Neural crest cell (in vitro differentiated cells): ENCODE measurements around the gene TMCO4. TPM values are rescaled to one million over a fixed set of nuclear protein-coding genes. Genes with fewer than 3 reads are reported as not detected.
A peak's percentile ranks its signal among the peaks of the same experiment; 100 is the strongest.
"Not testable (repeated sequence)": the region's sequence is repeated elsewhere in the genome, so short reads cannot be mapped to it uniquely, and the experiment has no call there.

ENCODE experiments used
- DNase-seq: peaks from one replicate; pipeline ENCODE4 v3.0.0; 2021; ENCODE audit warnings: low read depth, mixed read lengths, low spot score
- H3K27ac Mint-ChIP-seq: one replicate; pipeline ENCODE4 v1.8.0; 2021; ENCODE audit warnings: mild to moderate bottlenecking, mixed read lengths; ENCODE audit not compliant: unreplicated experiment
- H3K27me3 Mint-ChIP-seq: 2 replicates; pipeline ENCODE4 v1.8.0; 2021; ENCODE audit warnings: low read depth, mild to moderate bottlenecking, mixed read lengths
- H3K36me3 Mint-ChIP-seq: 2 replicates; pipeline ENCODE4 v1.8.0; 2021; ENCODE audit warnings: low read depth, mild to moderate bottlenecking, mixed read lengths
- H3K4me1 Mint-ChIP-seq: 2 replicates; pipeline ENCODE4 v1.8.0; 2021; ENCODE audit warnings: mixed read lengths
- H3K4me3 Mint-ChIP-seq: one replicate; pipeline ENCODE4 v1.8.0; 2021; ENCODE audit warnings: mild to moderate bottlenecking, mixed read lengths
- H3K9me3 Mint-ChIP-seq: 2 replicates; pipeline ENCODE4 v1.8.0; 2021; ENCODE audit warnings: mixed read lengths
- total RNA-seq: library from RNA; stranded (reverse); gene quantifications from 2 replicates; pipeline ENCODE4 v1.2.1, GENCODE V29; 2021
- TF ChIP-seq, protein P1 (sequence below): fragments of 200-600 bp; sonication (generic); conservative IDR thresholded peaks from 2 replicates; pipeline ENCODE4 v1.5.0; 2021; ENCODE audit warnings: antibody characterized with exemption, mild to moderate bottlenecking

TMCO4 gene
- total RNA-seq, 1 donor from 2014 or later: 0.75 TPM

- TF ChIP-seq, protein P1, sequence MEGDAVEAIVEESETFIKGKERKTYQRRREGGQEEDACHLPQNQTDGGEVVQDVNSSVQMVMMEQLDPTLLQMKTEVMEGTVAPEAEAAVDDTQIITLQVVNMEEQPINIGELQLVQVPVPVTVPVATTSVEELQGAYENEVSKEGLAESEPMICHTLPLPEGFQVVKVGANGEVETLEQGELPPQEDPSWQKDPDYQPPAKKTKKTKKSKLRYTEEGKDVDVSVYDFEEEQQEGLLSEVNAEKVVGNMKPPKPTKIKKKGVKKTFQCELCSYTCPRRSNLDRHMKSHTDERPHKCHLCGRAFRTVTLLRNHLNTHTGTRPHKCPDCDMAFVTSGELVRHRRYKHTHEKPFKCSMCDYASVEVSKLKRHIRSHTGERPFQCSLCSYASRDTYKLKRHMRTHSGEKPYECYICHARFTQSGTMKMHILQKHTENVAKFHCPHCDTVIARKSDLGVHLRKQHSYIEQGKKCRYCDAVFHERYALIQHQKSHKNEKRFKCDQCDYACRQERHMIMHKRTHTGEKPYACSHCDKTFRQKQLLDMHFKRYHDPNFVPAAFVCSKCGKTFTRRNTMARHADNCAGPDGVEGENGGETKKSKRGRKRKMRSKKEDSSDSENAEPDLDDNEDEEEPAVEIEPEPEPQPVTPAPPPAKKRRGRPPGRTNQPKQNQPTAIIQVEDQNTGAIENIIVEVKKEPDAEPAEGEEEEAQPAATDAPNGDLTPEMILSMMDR: no peak
- DNase-seq: no peak
- Mint-ChIP-seq H3K4me1 (peaks cover 6% of the 10 kb centered on the region), H3K27ac (no peak overlapping the region), H3K9me3 (peaks cover 6% of the 10 kb centered on the region), H3K36me3 (no peaks in the 10 kb centered on the region), H3K27me3 (peaks cover 17% of the 10 kb centered on the region), H3K4me3 (no peak overlapping the region)
Observed at GRCh38 chr1:19824541-19824940, 24.8 kb upstream of the TMCO4 start.

DNA sequence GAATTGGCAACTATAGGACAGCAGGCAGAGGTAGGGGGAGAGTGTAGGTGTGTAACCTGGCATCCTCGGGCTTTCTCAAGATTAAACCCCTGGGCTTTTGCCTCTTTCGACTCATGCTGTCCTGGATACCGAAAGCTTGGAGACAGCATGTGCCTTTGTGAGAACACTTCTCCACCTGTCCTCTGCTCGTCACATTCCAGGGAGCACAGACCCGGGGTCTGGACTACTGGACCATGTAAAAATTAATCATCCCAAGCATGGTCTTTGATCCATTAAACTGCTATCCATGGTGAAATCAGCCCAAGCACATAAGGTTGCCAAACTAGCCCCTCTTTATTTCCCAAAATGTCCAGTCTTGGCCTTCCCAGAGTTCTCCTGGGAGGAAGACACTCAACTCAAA, 24.3 kb upstream of the TMCO4 start:
- no peak overlapping the region for H3K4me3 Mint-ChIP-seq
- no peak for DNase-seq
- H3K27me3 Mint-ChIP-seq: peaks cover 13% of the 10 kb centered on the region
- no peaks in the 10 kb centered on the region for H3K36me3 Mint-ChIP-seq
- TF ChIP-seq, protein P1: no peak
- H3K9me3 Mint-ChIP-seq: peaks cover 1% of the 10 kb centered on the region
- H3K27ac Mint-ChIP-seq: no peak overlapping the region
- H3K4me1 Mint-ChIP-seq: peaks cover 9% of the 10 kb centered on the region

DNA sequence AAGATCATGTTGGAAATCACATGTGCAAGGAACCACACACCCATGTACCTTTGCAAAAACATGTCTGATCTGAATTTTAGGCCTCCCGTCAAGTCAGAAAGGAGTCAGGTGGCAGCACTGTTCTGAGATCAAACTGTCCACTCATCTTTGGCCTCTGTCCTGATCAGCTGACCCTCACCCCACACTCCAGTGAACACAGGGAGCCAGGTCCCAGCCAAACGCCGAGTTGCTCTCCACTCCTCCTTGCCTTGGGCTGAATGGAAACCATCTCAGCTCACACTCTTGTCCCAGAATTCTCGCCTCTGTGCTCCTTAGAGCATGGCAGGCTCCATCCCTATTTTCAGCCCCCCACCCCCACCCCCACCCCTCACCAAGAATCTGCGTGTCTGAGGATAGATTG, 20.0 kb upstream of the TMCO4 start:
- no peaks in the 10 kb centered on the region for H3K9me3 Mint-ChIP-seq
- peak overlapping the region; percentile 50 for H3K27ac Mint-ChIP-seq
- H3K4me1 Mint-ChIP-seq: peaks cover 9% of the 10 kb centered on the region
- H3K36me3 Mint-ChIP-seq: no peaks in the 10 kb centered on the region
- H3K27me3 Mint-ChIP-seq: peaks cover 2% of the 10 kb centered on the region
- TF ChIP-seq, protein P1: no peak
- no peak for DNase-seq
- H3K4me3 Mint-ChIP-seq: no peak overlapping the region

- DNase-seq: no peak
- Mint-ChIP-seq H3K27me3 (no peaks in the 10 kb centered on the region), H3K9me3 (no peaks in the 10 kb centered on the region), H3K27ac (no peak overlapping the region), H3K36me3 (no peaks in the 10 kb centered on the region), H3K4me1 (peaks cover 16% of the 10 kb centered on the region), H3K4me3 (no peak overlapping the region)
- TF ChIP-seq, protein P1: no peak
Observed at GRCh38 chr1:19818324-19818723, 18.6 kb upstream of the TMCO4 start.

DNA sequence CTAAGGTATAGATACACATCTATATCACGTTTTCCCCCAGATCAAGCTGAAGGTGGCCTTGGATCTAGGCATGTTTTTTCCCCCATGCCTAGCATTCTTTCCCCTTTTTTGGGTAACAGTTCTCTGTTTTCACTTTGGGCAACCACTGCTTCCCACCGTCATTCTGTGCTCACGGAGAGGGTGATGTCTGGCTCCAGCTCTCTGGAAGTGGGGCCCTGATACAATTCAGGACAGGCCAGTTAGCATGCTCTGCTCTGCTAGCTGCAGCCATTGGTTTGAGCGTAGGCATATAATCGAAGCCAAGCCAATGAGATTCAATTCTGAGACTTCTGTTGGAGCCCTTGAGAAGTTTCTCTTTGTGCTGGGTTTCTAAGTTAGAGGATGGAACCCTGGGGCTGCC, 17.4 kb upstream of the TMCO4 start:
- peaks cover 16% of the 10 kb centered on the region for H3K4me1 Mint-ChIP-seq
- no peaks in the 10 kb centered on the region for H3K36me3 Mint-ChIP-seq
- H3K27ac Mint-ChIP-seq: no peak overlapping the region
- no peak for DNase-seq
- H3K4me3 Mint-ChIP-seq: no peak overlapping the region
- TF ChIP-seq, protein P1: no peak
- no peaks in the 10 kb centered on the region for H3K27me3 Mint-ChIP-seq
- H3K9me3 Mint-ChIP-seq: no peaks in the 10 kb centered on the region

DNA sequence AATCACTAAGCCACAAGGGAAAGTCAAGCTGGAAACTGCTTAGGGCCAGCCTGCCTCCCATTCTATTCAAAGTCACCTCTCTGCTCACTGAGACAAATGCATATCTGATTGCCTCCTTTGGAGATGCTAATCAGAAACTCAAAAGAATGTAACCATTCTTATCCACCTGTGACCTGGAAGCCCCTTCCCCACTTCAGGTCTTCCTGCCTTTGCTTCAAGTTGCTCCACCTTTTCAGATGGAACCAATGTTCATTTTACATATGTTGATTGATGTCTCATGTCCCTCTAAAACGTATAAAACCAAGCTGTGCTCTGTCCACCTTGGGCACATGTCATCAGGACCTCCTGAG, 17.0 kb upstream of the TMCO4 start:
- H3K27me3 Mint-ChIP-seq, DNase-seq, H3K4me3 Mint-ChIP-seq, H3K36me3 Mint-ChIP-seq, H3K9me3 Mint-ChIP-seq, H3K27ac Mint-ChIP-seq: not testable (repeated sequence)
- peaks cover 16% of the 10 kb centered on the region for H3K4me1 Mint-ChIP-seq
